Epidermal melanocyte (primary cell): ENCODE results near the gene MPHOSPH6.
"Not testable (repeated sequence)": the region's sequence is repeated elsewhere in the genome, so short reads cannot be mapped to it uniquely, and the experiment has no call there.

Experiments
- DNase-seq: peaks from one replicate; pipeline ENCODE4 v3.0.0; 2011; ENCODE audit warnings: low spot score; ENCODE audit not compliant: insufficient read length

The MPHOSPH6 gene

DNA sequence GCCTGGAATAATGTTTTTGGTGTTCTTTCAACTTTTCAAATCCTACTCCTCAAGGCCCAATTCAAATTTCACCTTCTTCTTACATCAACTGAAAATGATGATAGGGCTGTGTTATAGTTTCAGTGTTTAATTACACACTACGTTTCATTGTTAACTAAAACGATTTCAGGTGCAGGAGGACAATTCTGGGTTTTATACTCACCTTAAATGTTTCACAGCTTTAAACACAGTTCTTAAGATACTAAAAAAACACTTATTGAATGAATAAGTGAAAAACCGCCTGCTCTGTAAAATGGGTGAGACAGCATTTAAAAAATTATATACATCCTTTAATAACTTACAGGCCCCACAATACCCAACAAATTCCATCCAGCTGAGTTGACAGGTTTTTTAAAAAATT lies 6.2 kb upstream of the MPHOSPH6 start:
- no peak for DNase-seq

DNA sequence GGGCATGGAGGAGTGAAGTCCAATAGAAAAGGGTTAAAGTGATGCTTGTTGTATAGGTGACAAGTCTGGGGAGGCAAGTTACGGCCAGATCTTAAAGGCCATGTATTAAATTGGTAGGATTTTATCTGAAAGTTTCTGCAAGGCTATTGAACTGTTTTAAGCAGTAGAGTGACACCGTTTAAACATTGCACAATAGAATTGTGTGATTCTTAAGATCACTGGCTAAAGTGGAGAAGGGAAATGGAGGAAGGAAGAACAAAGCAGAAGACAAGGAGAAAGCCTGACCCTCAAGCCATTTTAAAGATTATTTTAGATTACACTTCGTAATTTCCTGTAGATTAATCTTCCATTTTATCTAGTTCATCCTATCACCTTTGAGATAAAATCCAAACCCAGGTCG lies 5.6 kb upstream of the MPHOSPH6 start:
- no peak for DNase-seq

DNA sequence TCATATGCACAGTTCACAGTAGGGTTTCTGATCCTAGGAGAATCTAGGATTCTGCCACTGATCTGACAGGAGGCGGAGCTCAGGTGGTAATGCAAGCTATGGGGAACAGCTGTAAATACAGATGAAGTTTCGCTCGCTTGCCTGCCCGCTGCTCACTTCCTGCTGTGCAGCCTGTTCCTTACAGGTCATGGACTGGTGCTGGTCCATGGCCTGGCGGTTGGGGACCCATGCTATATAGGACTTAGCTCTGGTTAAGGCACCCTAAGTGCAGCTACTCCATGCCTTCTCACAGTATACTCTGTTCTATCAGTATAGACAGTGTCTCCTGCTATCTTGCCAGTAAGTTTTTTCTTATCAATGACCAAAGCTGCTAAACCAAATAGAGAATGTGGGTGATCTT lies 2.4 kb downstream of the MPHOSPH6 start:
- DNase-seq = no peak

DNA sequence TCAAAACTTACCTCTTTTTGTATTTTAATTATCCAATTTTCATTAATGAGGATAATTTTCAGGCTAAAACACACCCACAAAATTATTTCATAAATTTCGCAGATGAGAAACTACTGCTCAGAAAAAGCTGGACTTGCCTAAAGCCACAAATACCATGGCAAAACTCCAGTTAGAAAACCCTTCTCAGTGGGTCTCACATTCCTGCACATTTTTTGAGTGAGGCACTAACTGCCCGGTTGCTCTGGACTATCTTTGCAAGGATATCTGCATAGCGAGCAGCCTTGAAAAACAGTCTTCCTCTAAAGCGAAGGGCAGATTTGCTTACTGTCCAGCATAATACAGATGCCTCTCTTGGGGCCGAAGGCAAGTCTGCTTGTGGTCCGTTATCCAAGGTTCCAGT lies 9.8 kb downstream of the MPHOSPH6 start:
- DNase-seq = no peak

- no peak for DNase-seq
Observed at GRCh38 chr16:82157836-82158235, 12.2 kb downstream of the MPHOSPH6 start.

DNA sequence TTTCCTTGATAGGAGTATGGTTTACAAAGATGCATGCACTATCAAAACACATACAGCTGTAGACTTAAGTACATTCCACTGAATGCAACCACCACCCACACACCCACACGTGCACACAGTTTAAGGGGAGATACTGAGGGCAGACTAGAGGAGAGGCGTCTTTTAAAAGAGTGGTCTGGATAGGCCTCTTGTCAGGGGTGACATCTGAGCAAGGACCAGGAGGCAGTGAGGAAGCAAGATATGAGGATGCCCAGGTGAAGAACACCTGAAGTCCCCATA lies 12.6 kb downstream of the MPHOSPH6 start:
- no peak for DNase-seq

GRCh38 chr16:82156761-82157533 lies 13.1 kb downstream of the MPHOSPH6 start:
- DNase-seq = no peak

DNA sequence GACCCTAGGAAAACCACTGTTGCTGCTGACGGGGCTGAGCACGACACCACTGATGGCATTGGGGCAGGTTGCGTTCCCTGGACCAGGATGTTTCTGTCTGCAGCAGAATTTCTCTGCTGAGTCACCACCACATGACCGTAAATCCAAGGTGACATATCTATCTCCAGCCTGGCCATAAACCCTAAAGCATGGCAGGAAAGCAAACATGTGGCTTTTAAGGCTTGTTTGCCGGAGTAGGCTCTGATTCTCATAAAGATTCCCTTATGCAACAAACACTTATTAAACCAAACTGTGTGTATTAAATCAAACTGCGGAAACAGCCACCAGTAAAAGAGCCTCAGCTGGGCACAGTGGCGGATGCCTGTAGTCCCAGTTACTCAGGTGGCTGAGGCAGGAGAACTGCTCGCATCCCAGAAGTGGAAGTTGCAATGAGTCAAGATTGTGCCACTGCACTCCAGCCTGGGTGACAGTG lies 17.3 kb downstream of the MPHOSPH6 start:
- DNase-seq = no peak

- no peak for DNase-seq
Observed at GRCh38 chr16:82152196-82152595, 17.8 kb downstream of the MPHOSPH6 start.

GRCh38 chr16:82150549-82150948 lies 19.5 kb downstream of the MPHOSPH6 start:
- DNase-seq = no peak

- no peak for DNase-seq
Observed at GRCh38 chr16:82149536-82149935, 20.5 kb downstream of the MPHOSPH6 start.

- no peak for DNase-seq
Observed at GRCh38 chr16:82147546-82147945, 22.5 kb downstream of the MPHOSPH6 start.

GRCh38 chr16:82146957-82147356 lies 23.1 kb downstream of the MPHOSPH6 start:
- peak; percentile 42 for DNase-seq

- DNase-seq = no peak
Observed at GRCh38 chr16:82146556-82146955, 23.5 kb downstream of the MPHOSPH6 start.

DNA sequence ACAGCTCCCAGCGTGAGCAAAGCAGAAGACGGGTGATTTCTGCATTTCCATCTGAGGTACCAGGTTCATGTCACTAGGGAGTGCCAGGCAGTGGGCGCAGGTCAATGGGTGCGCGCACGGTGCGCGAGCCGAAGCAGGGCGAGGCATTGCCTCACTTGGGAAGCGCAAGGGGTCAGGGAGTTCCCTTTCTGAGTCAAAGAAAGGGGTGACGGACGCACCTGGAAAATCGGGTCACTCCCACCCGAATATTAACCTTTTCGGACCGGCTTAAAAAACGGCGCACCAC lies 30.8 kb downstream of the MPHOSPH6 start:
- not testable (repeated sequence) for DNase-seq

- no peak for DNase-seq
Observed at GRCh38 chr16:82138478-82139285, 31.3 kb downstream of the MPHOSPH6 start.

DNA sequence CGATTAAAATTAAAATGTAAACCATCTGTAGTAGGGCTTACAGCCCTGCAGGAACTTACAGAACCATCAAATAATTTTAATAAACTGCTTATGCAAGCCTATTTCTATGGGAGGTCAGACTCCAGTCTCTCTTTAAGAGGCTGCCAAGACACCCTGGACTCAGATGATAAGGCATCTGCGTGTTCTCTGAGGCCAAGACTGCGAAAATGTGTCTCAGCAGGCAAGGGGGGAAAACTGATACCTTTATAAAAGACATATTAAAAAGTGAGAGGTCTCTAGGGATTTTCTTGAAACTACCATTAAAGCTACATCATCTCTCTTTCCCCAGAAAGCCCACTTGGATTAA lies 32.2 kb downstream of the MPHOSPH6 start:
- no peak for DNase-seq

DNA sequence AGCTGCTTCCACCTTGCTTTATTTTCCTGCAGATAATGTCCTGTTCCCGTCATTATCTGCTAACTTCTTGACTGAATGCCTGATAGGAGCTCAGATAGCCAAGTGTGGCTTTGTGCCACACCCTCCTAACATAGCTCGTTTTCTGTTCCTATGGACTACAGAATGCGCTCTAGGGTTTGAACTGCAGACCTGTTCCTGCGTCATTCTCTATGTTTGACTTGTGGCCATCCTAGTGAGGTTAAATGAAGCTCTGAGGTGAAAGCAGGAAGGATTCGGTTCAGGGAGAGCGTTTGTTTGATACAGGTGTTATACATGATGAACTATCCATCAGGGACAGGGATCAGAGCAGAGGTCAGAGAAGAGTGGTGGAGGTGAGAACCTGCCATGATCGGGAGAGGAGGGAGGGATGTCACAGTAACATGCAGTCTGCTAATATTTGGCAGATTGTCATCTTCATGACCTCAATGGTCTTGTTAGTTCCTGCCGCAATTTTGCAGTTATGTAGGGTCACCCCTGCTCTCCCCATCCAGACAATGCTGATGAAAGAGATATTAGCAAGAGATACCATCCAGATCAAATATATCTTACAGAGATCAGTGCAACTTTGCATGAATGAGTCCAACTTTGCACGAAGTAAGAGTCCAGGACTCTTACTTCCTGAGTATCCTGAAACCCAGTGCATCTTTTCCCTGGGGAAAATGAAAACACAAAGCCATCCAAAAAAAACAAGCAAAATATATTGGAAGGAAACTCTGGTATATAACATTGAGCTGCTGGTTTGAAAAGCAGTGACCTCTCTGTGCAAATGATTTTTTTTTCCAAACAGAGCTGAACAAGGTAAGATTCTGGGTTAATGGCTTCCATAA lies 32.8 kb downstream of the MPHOSPH6 start:
- DNase-seq = no peak

DNA sequence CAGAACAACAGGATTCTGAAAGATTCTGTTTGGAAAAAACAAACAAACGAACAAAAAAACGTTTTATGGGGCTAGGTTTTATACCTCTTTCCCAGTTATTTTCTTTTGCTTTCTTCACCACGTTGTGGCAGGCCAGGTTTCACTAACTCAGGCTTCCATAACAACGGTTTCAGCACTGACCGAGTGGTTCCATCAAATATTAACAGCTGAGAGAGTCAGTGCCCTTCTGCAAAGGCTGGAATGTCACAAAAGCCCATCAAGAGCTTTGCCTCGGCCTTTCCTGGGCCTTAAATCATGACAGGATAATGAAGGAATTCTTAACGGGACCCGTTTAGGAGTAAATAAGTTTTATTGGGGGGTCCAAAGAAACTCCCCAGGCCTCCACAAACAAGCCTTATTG lies 34.2 kb downstream of the MPHOSPH6 start:
- DNase-seq = no peak

- DNase-seq = no peak
Observed at GRCh38 chr16:82134846-82135245, 35.2 kb downstream of the MPHOSPH6 start.

- DNase-seq = no peak
Observed at GRCh38 chr16:82133798-82134197, 36.2 kb downstream of the MPHOSPH6 start.

DNA sequence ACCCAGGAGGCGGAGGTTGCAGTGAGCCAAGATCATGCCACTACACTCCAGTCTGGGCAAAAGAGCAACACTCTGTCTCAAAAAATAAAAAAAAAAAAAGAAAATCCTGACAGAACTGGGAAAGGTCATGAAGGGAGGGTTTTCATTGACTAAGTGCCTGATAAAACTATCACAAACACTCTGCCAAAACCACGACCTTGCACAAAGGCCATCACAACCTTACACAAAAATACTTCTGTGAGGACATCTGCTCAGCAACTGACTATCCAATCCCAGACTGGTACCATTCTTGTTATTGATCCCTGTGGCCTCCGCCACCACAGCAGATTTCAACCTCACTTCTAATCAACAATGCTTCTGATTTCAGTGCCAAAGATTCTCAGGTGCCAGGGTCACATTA lies 40.1 kb downstream of the MPHOSPH6 start:
- no peak for DNase-seq
